HG03442 (cell line): ENCODE measurements around the gene HEG1.

ENCODE experiments used
- ATAC-seq: cut with Tn5 transposase; IDR thresholded peaks from one replicate; pipeline ENCODE4 v1.9.1; 2021; ENCODE audit warnings: mild to moderate bottlenecking, moderate library complexity; ENCODE audit not compliant: unreplicated experiment

Gene HEG1

DNA sequence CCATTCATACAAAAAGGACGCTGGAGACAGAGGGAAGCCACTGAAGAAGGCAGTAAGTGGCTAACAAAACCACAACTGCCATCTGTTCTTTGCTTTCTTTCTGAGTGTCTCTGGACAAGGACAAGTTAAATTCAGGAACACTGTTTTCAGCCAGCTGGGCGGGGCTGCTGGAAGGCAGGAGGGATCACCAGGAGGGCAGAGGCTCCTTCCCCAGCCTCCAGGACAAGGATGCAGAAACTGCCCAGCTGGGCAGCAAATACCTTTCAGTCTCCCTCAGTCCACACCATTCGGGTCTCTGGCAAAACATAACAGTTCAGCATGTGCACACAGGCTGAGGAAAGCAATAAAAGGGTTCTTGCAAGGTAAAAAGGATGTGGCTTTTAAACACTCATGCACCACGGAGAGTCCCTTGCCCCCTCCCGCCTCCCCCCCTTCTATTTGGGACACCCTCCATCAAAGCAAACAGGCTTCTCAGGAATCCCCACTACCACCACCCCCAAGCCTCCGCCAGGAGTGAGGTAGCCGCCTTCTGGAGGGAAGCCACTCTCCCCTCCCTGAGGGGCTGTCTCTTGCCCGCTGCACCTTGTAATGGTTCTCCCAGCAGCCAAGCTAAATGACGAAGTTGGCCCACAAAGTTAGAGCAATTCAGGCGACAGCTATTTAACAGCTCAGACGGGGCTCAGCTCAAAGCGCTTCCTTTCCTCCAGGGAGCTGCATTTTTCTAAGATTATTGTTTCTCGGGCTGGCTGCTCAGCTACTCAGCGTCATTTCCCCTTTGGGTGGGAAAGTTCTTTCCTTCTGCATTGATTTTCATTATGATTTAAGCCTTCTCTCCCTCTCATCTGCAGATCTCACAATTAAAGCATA lies 3.8 kb downstream of the HEG1 start:
- no peak for ATAC-seq

DNA sequence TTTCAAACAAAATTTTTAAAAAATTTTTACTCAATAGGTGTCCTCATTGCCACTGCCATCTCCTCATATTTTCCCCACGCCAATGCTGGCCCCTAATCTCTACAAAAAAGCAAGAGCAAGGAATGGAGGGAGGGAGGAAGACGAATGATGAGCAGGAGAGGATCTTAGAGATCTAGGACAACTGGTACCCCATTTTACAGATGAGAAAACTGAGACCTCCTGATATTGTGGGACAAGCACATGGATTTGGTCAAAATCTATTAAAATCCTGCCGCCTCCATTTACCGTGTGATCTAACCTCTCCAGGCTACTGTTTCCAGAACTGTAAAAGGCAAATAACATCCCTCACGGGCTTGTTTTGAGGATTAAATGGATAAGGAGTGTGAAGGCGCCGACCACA lies 4.6 kb downstream of the HEG1 start:
- no peak for ATAC-seq

DNA sequence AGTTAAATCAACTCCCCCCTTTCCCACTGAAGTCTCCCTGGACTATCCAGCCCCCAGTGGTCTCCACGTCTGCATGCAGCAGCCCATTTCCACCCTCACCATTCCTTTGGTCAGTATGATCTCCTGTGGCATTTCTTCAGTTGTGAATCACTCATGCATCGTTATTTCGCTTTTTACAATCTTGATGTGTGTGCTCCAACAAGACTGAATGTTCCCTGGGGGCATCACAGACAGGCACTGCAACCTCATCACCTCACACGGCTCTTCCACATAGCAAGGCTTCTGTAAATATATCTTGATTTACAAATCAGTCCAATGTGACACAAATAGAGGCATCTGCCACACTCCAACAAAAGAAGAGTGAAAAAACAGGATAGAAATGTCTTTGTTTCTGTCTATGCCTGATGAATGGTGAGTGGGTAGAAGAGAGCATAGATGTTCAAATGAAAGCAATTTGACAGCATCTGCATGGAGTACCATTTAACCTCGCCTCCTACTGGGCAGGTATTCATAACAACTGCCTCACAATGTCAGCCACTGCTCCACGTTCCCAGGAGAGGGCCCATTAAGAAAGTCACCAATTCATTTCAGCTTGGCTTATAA lies 5.2 kb downstream of the HEG1 start:
- no peak for ATAC-seq

DNA sequence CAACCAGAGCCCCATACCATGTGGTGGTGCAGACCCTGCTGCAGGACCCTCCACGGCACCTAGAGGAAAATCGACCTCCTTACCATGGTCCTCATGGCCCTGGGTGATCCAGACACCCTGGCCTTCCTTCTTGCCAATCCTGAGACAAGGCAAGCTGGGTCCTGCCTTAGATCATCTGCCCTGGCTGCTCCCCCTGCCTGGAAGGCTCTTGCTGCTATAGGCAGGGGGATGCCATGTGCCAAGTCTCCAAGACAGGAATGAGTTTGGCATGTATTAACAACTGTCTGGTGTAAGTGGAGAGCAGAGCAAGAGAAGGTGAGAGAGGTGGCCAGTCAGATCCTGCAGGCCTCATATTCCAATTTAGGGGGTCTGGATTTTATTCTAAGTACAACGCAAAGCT lies 7.5 kb downstream of the HEG1 start:
- ATAC-seq, result no peak

DNA sequence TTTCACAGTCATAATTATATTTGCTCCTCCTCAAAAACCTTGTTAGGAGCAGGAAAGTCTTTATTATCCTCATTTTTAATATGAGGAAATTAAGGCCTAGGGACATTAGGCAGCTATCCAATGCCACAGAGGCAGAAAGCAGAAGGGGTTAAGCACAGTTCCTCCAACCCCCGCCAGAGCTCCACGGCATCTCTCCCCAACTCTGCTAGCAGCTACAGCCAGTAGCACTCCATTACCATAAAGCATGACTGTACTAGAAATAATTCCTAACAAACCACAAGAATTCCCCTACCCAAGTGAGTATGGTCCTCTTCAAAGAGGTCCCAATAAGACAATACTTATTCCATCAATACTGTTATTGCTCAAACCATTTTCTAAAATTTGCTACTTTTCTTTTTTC lies 9.8 kb downstream of the HEG1 start:
- no peak for ATAC-seq

DNA sequence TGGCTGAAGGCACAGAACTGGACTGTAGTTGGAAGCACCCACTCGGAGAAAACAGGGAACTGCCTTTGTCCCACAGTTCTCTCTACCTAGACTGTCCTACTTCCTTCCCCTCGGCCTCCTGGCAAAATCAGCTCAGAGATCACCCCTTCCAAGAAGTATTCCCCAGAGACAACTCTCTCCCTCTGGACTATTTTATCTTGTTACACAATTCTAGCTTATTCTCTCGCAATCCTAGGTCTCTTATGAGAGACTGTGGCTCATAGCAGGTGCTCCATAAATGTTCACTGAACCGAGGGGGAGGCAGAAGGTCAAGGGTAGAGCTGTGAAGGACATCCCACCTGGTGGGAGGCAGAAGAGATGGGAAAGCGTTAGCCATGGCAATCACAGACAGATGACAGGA lies 10.6 kb downstream of the HEG1 start:
- ATAC-seq, result no peak

DNA sequence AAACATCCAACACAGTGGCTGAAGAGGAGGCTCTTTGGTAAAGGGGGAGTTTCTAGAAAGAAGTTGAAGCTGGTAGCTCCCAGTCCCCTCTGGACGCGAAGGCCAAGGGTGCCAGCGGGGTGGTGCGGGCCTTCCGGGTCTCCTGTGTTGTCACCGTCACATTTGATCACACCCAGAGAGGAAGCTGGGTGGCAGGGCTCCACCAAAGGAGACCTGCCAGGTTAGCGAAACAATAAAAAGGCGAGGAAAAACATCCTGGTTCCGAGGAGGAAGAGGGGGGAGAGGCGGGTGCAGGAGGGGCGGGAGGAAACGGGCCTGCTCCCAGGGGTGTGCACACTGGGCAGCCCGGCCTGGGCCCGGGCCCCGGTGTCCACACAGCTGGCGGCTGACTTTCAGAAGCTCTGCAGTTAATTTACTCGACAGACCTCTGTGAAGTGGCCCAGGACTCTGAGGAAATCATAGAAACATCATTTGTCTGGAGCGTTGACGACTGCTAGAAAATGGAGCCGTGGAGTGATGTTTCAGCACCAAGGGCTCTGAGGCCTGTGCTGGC lies 12.1 kb downstream of the HEG1 start:
- ATAC-seq, result no peak

DNA sequence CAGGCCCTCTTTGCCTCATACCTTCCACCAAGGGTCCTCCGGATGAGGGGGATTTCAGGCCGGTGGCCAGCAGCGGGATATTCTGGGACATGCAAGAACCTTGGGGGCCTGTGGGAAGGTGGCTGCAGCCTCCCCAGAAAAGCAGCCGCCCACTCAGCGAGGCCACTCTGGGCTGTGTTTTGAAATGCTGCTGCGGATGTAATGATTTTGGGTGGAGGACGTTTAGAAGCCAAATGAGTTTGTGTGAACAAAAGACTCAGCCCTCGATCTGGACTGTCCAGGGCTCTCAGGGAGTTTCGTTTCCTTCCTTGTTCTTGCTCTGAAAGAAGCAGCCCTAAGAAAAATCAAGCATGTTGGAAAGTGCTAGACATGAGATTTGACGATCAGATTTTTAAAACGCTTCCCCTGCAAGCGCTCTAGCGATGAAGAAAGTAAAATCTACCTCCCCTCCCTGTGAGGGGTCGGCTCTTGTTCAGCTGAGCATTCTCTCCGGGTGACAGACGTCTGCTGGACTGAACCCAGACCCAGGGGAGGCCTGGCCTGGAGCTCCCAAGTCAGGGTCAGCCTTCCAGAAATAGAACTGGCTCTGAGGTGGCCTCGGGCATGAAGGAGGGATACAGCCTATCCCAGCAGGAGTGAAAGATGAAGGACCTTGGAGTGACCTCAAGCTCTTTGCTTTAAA lies 12.9 kb downstream of the HEG1 start:
- ATAC-seq, result no peak

DNA sequence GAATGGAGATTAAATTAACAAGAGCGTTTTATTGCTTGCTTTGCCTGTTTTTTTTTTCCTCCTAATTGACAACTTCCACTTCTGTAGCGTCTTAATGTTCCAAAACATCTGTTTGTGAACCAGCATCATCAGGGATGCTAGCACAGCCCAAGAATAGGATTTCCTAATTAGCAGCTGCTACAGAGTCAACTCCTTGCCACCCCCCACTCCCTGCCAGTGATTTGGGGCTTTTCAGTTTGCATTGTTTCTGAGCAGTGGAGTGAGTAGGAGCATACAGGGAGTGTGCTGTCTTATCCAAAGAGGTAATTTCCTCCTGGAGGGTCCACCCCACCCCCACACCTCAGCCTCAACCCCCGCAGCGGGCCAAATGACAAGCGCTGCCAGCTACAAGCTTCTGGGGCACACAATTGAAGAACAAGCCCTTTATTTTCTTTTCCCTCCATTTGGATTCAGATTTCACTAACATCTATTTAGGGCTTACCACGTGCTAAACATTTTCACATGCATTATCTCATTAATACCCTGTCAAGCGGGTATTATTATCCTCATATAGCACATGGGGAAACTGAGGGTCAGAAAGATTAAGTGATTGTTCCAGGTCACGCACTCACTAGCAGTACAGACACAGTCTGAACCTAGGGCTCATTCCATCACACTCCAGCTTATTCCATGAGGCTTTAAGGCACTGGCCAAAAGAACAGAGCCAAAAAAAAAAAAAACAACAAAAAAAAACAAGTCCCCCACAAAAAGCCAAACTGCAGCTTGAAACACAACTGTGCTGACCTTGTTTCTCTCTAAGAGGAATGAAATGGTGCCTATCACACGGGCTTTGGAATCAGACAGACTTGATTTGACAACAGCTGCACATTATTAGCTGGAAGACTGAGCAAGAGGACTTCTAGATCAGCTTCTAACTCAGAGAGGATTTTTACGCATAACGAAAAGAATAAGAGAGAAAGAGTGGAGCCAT lies 16.4 kb downstream of the HEG1 start:
- no peak for ATAC-seq

DNA sequence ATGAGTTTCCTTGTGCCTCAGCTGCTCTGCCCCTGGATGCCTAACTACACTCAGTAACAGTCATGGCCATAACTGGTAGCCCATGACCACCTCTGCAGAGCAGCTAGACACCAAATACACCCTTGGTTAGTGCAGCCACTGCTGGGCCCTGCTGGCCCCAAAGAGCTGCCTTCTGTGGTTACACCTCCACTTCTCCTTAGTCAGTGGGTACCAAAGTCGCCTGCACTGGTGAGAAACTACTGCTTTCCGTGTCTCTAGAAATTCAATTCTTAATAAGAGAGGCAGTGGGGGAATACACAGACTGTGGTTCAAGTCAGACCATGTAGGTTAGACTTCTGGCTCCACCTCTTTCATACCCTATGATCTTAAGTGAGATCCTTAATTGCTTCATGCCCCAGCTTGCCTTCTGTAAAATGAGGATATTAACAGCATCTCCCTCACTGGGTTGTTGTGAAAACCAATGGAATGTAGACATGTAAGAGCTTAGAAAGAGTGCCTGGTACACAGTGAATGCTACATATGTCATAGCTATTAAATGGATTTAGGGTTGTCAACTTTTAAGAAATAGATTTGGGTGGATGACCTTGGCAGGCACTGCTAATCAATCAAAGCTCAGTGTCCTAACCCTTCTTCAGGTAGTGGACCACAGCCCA lies 18.2 kb downstream of the HEG1 start:
- ATAC-seq, result no peak

DNA sequence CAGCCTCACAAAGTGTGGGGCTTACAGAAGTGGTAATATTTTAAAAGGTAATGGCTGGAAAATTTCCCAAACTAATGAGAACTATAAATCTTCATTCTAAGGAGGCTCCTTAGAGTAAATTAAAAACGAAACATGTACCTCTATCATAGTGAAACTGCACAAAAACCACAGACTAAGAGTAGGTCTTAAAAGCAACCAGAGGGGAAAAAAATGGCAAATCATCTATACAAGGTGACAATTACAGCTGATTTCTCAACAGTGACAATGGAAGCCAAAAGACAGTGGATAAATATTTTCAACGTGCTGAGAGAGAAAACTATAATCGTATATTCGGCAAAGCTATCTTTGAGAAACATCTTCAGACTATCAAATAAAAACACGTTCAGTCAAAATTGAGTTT lies 20.6 kb downstream of the HEG1 start:
- ATAC-seq, result peak; percentile 55

DNA sequence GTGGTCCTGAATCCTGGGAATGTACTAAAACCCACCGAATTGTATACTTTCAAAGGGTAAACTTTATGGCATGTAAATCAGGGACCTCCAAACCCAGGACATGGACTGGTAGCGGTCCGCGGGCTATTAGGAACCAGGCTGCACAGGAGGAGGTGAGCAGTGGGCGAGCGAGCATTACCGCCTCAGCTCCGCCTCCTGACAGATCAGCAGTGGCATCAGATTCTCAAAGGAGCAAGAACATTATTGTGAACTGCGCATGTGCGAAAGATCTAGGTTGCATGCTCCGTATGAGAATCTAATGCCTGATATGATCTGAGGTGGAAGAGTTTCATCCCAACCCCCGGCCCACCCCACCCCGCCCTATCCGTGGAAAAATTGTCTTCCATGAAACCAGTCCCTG lies 22.2 kb downstream of the HEG1 start:
- ATAC-seq, result no peak

DNA sequence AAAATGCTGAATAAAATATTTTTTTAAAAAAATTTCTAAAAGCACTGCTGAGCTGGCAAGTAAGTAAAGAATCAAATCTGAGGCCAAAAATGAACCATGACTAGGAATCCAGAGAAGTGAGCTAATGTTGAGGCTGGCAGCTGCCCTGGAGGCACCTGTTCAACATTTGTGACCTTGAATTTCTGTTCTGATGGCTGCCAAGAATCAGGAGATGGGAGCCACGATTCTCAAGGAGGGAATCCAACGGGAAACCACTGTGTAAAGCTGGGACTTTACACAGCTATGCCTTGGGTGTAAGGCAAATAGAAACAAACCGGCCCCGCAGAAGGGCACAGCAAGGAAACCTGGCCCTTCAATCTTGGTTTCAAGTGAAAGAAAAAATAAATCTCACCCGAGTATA lies 22.7 kb downstream of the HEG1 start:
- ATAC-seq, result no peak

DNA sequence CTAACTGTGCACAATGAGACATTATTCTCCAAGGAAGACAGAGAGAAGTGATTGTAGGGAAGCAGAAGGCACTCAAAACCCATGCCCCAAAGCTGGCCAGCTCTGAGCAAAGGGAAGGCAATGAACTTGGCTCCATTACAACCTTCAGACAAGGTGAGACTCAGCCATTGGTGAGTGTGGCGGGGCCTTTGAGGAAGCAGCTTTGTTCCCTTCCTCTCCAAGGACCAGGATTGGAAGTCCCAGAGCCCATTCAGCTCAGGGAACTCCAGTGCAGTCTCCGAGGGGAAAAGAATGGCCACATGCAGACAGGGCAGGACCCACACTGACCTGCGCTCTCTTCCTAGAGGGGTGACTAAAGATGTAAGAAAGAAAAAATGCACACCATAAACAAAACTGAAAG lies 23.1 kb downstream of the HEG1 start:
- ATAC-seq, result no peak

DNA sequence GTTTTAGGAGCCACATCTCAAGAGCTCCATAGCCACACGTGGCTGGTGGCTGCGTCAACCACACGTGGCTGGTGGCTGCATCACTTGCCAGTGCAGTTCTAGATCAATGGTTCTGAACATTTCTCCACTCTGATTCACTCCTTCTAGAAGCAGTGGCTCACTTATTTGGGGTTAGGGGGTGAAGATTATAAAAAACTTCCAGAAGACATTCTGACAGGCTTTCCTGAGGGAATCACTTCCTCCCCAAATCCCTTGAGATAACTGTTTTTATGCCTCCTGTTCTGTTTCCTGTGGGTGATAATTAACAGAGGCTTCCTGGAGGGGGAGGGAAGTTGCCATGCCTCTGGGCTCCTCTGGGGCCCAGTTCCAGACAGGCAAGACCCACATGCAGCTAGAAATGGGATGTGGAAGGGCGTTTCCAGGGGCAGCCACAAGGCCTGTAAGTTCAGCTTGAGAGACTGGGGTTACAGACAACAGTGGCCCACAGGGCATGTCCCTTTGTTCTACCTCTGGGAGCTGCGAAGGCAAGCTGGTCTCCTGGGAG lies 23.6 kb downstream of the HEG1 start:
- ATAC-seq, result no peak

DNA sequence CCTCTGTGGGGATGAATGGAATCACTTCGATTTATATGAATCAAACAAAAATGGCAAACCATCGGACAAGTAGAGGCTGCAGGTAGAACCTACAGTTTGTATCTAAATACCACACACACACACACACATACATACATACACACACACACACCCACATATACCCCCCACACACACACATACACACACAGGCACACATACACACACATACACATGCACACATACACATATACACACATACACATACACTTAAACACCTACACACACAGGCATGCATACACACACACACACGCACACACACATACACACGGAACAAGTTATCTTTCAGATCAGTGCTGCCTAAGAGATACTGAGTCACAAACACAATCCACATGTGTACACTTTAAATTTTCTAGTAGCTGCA lies 24.3 kb downstream of the HEG1 start:
- ATAC-seq, result no peak

DNA sequence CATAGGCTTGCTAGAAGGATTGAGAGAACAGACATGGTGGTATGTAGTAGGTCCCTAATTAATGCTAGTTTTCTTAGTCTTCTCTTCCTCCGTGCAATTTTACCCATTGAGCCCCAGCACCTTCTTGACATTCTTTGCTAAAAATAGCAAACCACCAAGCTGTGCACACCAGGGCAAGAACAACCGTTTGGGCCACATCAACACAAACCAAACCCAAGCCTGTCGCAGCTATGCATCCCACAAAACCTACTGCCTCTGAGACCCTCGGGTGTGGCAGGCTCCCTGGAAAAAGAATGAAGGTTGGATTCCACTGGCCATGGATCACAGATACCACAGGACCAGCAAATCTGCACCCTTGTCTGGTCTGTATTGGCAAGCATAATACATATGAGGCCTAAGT lies 27.1 kb downstream of the HEG1 start:
- ATAC-seq, result no peak

DNA sequence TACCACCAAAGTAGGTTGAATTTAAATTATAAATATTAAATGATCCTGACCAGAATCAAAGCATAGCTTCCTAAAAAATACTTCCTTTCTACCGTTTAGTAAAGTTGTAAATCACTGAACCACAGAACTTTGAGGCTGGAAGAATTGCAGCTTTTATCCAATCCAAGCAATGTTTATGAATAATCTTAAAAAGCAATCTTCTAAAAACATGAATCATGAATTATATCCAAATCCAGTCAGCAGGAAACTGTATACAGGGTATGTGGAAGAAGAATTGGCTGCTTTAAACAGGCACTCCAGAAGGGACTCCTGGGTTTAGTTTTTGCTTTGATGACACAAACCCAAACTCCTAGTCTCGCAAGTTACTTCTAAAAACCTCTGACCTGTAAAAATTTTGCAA lies 30.2 kb downstream of the HEG1 start:
- ATAC-seq, result no peak

DNA sequence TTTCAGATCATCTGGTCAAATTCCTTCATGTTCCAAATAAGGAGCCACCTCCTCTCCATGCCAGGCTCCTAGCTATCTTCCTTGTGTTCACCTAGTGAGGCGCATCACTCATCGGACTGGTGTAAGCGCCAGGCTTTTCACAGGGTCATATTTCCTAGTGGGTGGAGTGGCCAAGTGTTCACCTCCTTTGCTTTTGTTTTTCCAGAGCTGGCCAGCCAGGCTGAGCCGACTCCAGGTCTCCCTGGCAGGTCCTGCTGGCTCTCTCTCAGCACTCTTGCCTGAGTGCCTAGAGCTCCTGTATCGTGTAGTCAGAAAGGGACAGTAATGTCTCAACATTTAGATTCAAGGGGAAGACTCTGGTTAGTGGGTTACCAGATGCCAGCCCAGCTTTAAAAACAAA lies 31.0 kb downstream of the HEG1 start:
- no peak for ATAC-seq
